ENCODE results near the gene LHX6. TPM values are rescaled to one million over a fixed set of nuclear protein-coding genes. Genes with fewer than 3 reads are reported as not detected.

The LHX6 gene
- total RNA-seq, 1 experiment from 2014 or later = 1.8 TPM

GRCh38 chr9:122173670-122174069, 55.1 kb downstream of the LHX6 start:
- no peaks in the 10 kb centered on the region for H3K9me3 Mint-ChIP-seq
- no peaks in the 10 kb centered on the region for H3K27me3 ChIP-seq (ENCODE audit: insufficient read depth, low read length)
- H3K79me2 ChIP-seq (ENCODE audit: insufficient read depth, low read length) = no peaks in the 10 kb centered on the region

More at GRCh38 chr9:122173670-122174069, 55.1 kb downstream of the LHX6 start:
- Histone ChIP-seq H3K18ac (ENCODE audit: insufficient read length, low read depth, low read length) (no peak overlapping the region), H3K79me1 (ENCODE audit: insufficient read depth, low read depth, low read length, poor library complexity, severe bottlenecking) (no peaks in the 10 kb centered on the region), H4K8ac (replicated peaks; ENCODE audit: insufficient read length, low read depth, low read length) (no peak overlapping the region), H3K23me2 (ENCODE audit: insufficient read length, low read depth, low read length, poor library complexity, severe bottlenecking) (no peaks in the 10 kb centered on the region), H3K14ac (ENCODE audit: insufficient read depth, low read length) (no peak overlapping the region), H3K4me2 (ENCODE audit: insufficient read depth, insufficient read length, low read length) (no peak overlapping the region), H2BK15ac (ENCODE audit: low read depth, low read length) (no peak overlapping the region), H3T11ph (ENCODE audit: low read length) (no peak overlapping the region), H3K9ac (ENCODE audit: extremely low read depth, insufficient read length, low read length) (no peak overlapping the region), H2BK5ac (ENCODE audit: insufficient read length, low read length) (no peak overlapping the region), H3K27ac (ENCODE audit: insufficient read length, low read depth, low read length) (no peak overlapping the region), H4K20me1 (ENCODE audit: control insufficient read depth, insufficient read depth, insufficient read length) (no peaks in the 10 kb centered on the region), H2AK5ac (ENCODE audit: insufficient read length, low read length) (no peak overlapping the region), H3K9me3 (ENCODE audit: control insufficient read depth, low read depth, low read length) (no peaks in the 10 kb centered on the region), H2BK20ac (ENCODE audit: low read depth, low read length, poor library complexity, severe bottlenecking) (no peak overlapping the region), H3K23ac (ENCODE audit: insufficient read length, low read depth, low read length) (no peak overlapping the region), H3K4me1 (ENCODE audit: insufficient read depth, low read length) (no peaks in the 10 kb centered on the region), H2AFZ (ENCODE audit: low read length) (no peak overlapping the region), H2BK12ac (ENCODE audit: insufficient read length, low read depth, low read length) (no peak overlapping the region), H3K56ac (ENCODE audit: insufficient read length, low read depth, low read length) (no peak overlapping the region), H4K5ac (ENCODE audit: insufficient read length, low read depth, low read length) (no peak overlapping the region), H2BK120ac (ENCODE audit: low read depth, low read length, poor library complexity, severe bottlenecking) (no peak overlapping the region), H3K4ac (ENCODE audit: low read depth, low read length) (no peak overlapping the region), H4K91ac (ENCODE audit: insufficient read length, low read depth, low read length) (no peak overlapping the region)
- no peak for TF ChIP-seq CTCF (conservative IDR thresholded peaks at IDR 0.05)
- Mint-ChIP-seq H3K4me3 (no peak overlapping the region), H3K36me3 (ENCODE audit: insufficient read depth in 1 of 3, low read depth in 3 of 3) (no peaks in the 10 kb centered on the region), H3K4me1 (peaks cover 0 to 3% of the 10 kb centered on the region in 2 experiments; a peak in 1 of 4 replicates), H3K27me3 (ENCODE audit: low read depth) (peaks cover 19% of the 10 kb centered on the region), H3K27ac (no peak overlapping the region)
- WGBS (ENCODE audit: extremely low coverage, insufficient read length, low lambda C conversion rate) = no CpG with 5 or more reads among the region's 3 CpGs
- DNase-seq = no peak

Measured in H9 (cell line).